SK-N-SH (cell line): ENCODE results near the gene SPAG9. TPM values are rescaled to one million over a fixed set of nuclear protein-coding genes. Genes with fewer than 3 reads are reported as not detected.
A peak's percentile ranks its signal among the peaks of the same experiment; 100 is the strongest.

Experiments
- CTCF ChIA-PET: fragments of 300-600, 350-600 bp; formaldehyde crosslinking; extraction: SDS; loops from one replicate; lab custom pipeline; 2021; lab: Yijun Ruan, JAX
- POLR2A ChIA-PET: fragments of 350-600 bp; sonication (Branson Sonifier 250); formaldehyde crosslinking; extraction: SDS; loops from one replicate; lab custom pipeline; 2020; ENCODE audit warnings: antibody characterized with exemption, inconsistent platforms; lab: Yijun Ruan, JAX
- DNase-seq: peaks from one replicate; pipeline ENCODE4 v3.0.0; 2012
- H2AFZ ChIP-seq: fragments of 200-600 bp; sonication (generic); 2 replicates; pipeline ENCODE4 v1.8.1; 2016; ENCODE audit warnings: antibody characterized with exemption, mild to moderate bottlenecking, low read depth
- H3F3A ChIP-seq: fragments of 200-600 bp; sonication (generic); replicated peaks from 2 replicates; pipeline ENCODE3; 2016; ENCODE audit warnings: antibody characterized with exemption, mild to moderate bottlenecking; ENCODE audit not compliant: insufficient read depth
- H3K27ac ChIP-seq, 2 experiments: fragments of 200-500 bp in 1 of 2; fragments of 200-600 bp in 1 of 2; sonication (Bioruptor generic) in 1 of 2; sonication (generic), shearing (Covaris generic) in 1 of 2; 2 replicates each; pipeline versions ENCODE4 v1.5.1 to v1.6.1; 2014 to 2016; ENCODE audit warnings: low read depth in 2 of 2, inconsistent platforms in 1 of 2, low read length in 1 of 2, mild to moderate bottlenecking in 1 of 2, mixed read lengths in 1 of 2
- H3K27me3 ChIP-seq: fragments of 200-600 bp; sonication (generic), shearing (Covaris generic); 2 replicates; pipeline ENCODE4 v1.6.1; 2016; ENCODE audit warnings: mixed run types; ENCODE audit not compliant: insufficient read depth
- H3K36me3 ChIP-seq, 2 experiments: fragments of 200-500 bp in 1 of 2; fragments of 200-600 bp in 1 of 2; sonication (Bioruptor generic) in 1 of 2; sonication (generic) in 1 of 2; replicated peaks in 1 of 2; 2 replicates each; pipeline versions ENCODE3 to v1.5.1; 2014 to 2016; ENCODE audit warnings: low read length in 1 of 2, mild to moderate bottlenecking in 1 of 2; ENCODE audit not compliant: insufficient read depth in 2 of 2, control insufficient read depth in 1 of 2
- H3K4me1 ChIP-seq, 2 experiments: fragments of 200-500 bp in 1 of 2; fragments of 200-600 bp in 1 of 2; sonication (Bioruptor generic) in 1 of 2; sonication (generic), shearing (Covaris generic) in 1 of 2; 2 replicates each; pipeline versions ENCODE4 v1.5.1 to v1.6.1; 2014 to 2016; ENCODE audit warnings: low read depth in 1 of 2, low read length in 1 of 2, mixed run types in 1 of 2; ENCODE audit not compliant: insufficient read depth in 2 of 2, control insufficient read depth in 1 of 2
- H3K4me2 ChIP-seq: fragments of 200-600 bp; sonication (generic), shearing (Covaris generic); 2 replicates; pipeline ENCODE4 v1.6.1; 2017; ENCODE audit warnings: mixed run types
- H3K4me3 ChIP-seq, 2 experiments: fragments of 200-500 bp in 1 of 2; fragments of 200-600 bp in 1 of 2; sonication (Bioruptor generic) in 1 of 2; sonication (generic), shearing (Covaris generic) in 1 of 2; 2 replicates each; pipeline versions ENCODE4 v1.5.1 to v1.8.1; 2014 to 2016; ENCODE audit warnings: low read depth in 2 of 2, inconsistent platforms in 1 of 2, low read length in 1 of 2, mild to moderate bottlenecking in 1 of 2, mixed read lengths in 1 of 2, moderate library complexity in 1 of 2
- H3K79me2 ChIP-seq: fragments of 200-600 bp; sonication (generic); 2 replicates; pipeline ENCODE4 v1.8.1; 2017; ENCODE audit warnings: mild to moderate bottlenecking; ENCODE audit not compliant: insufficient read depth
- H3K9ac ChIP-seq: fragments of 200-600 bp; sonication (generic); 2 replicates; pipeline ENCODE4 v1.6.1; 2017; ENCODE audit warnings: mixed run types
- H3K9me2 ChIP-seq: fragments of 200-600 bp; sonication (generic); 2 replicates; pipeline ENCODE4 v1.6.1; 2017; ENCODE audit warnings: mixed run types
- H3K9me3 ChIP-seq: fragments of 200-600 bp; sonication (generic); 2 replicates; pipeline ENCODE4 v1.6.1; 2017; ENCODE audit warnings: mixed run types, mild to moderate bottlenecking, moderate library complexity
- H4K20me1 ChIP-seq: fragments of 200-600 bp; sonication (generic); 2 replicates; pipeline ENCODE4 v1.6.1; 2017; ENCODE audit warnings: mild to moderate bottlenecking, mixed run types; ENCODE audit not compliant: insufficient read depth
- CHD2 ChIP-seq: fragments of 150-350 bp; IDR thresholded peaks from 2 replicates; pipeline ENCODE4 v1.6.1; 2018; ENCODE audit warnings: low read length; ENCODE audit not compliant: partially characterized antibody
- ELF1 ChIP-seq: IDR thresholded peaks from 2 replicates; pipeline ENCODE4 v1.4.0; 2012
- EP300 ChIP-seq, 2 experiments: IDR thresholded peaks; 2 replicates each; pipeline versions ENCODE4 v1.4.0 to v1.6.1; 2012; ENCODE audit warnings: borderline replicate concordance in 1 of 2, low read depth in 1 of 2, low read length in 1 of 2
- EZH2phosphoT487 ChIP-seq: fragments of 200-600 bp; sonication (generic); IDR thresholded peaks from 2 replicates; pipeline ENCODE4 v1.6.1; 2017; ENCODE audit warnings: low read depth, mixed run types, mild to moderate bottlenecking, antibody characterized with exemption, moderate library complexity, borderline replicate concordance
- FOSL2 ChIP-seq: IDR thresholded peaks from 2 replicates; pipeline ENCODE4 v1.4.0; 2012; ENCODE audit warnings: low read depth, mild to moderate bottlenecking, moderate library complexity, borderline replicate concordance
- FOXJ3 ChIP-seq: sonication (generic); formaldehyde crosslinking; IDR thresholded peaks from 2 replicates; pipeline ENCODE4 v1.5.1; 2020; ENCODE audit warnings: mild to moderate bottlenecking, missing genetic modification reagents
- JUND ChIP-seq: IDR thresholded peaks from 2 replicates; pipeline ENCODE4 v1.4.0; 2012
- MEF2A ChIP-seq: IDR thresholded peaks from 2 replicates; pipeline ENCODE4 v1.4.0; 2012; ENCODE audit warnings: low read depth, borderline replicate concordance
- MXI1 ChIP-seq: IDR thresholded peaks from 2 replicates; pipeline ENCODE4 v1.6.1; 2012; ENCODE audit warnings: mild to moderate bottlenecking, low read depth, low read length, improper control_type of control experiment
- NRF1 ChIP-seq: IDR thresholded peaks from 2 replicates; pipeline ENCODE4 v1.6.1; 2012; ENCODE audit warnings: low read depth, mild to moderate bottlenecking, low read length
- RAD21 ChIP-seq: IDR thresholded peaks from 2 replicates; pipeline ENCODE4 v1.6.1; 2012; ENCODE audit warnings: mild to moderate bottlenecking, low read length
- RCOR1 ChIP-seq: fragments of 150-350 bp; IDR thresholded peaks from 2 replicates; pipeline ENCODE4 v1.6.1; 2017; ENCODE audit warnings: antibody characterized with exemption, low read length
- RXRA ChIP-seq: IDR thresholded peaks from 2 replicates; pipeline ENCODE4 v1.4.0; 2012; ENCODE audit warnings: low read depth, mild to moderate bottlenecking, borderline replicate concordance
- SIN3A ChIP-seq: IDR thresholded peaks from 2 replicates; pipeline ENCODE4 v1.6.1; 2012; ENCODE audit warnings: low read depth, mild to moderate bottlenecking, low read length, moderate library complexity, borderline replicate concordance
- SMC3 ChIP-seq: IDR thresholded peaks from 2 replicates; pipeline ENCODE4 v1.6.1; 2012; ENCODE audit warnings: low read depth, low read length, improper control_type of control experiment
- TAF1 ChIP-seq: IDR thresholded peaks from 2 replicates; pipeline ENCODE4 v1.6.1; 2012; ENCODE audit warnings: low read depth, mild to moderate bottlenecking, low read length, moderate library complexity, borderline replicate concordance
- TCF12 ChIP-seq: IDR thresholded peaks from 2 replicates; pipeline ENCODE4 v1.4.0; 2012
- TEAD4 ChIP-seq: IDR thresholded peaks from 2 replicates; pipeline ENCODE4 v1.4.0; 2012; ENCODE audit warnings: mild to moderate bottlenecking, borderline replicate concordance; ENCODE audit not compliant: insufficient read depth
- YY1 ChIP-seq: IDR thresholded peaks from 2 replicates; pipeline ENCODE4 v1.4.0; 2012; ENCODE audit warnings: low read depth, mild to moderate bottlenecking
- WGBS: methylation state at CpG from one replicate; pipeline ENCODE4 v1.1.6; 2017; ENCODE audit warnings: low lambda C conversion rate; 5-methylcytosine and 5-hydroxymethylcytosine counted together
- polyA plus RNA-seq, 3 experiments: library from polyadenylated mRNA; depleted of rRNA; stranded (reverse); fragments of >200 nt; gene quantifications; 2 replicates each; pipeline ENCODE4 v1.2.3, GENCODE V29; 2012
- TF ChIP-seq, protein P1 (sequence below): IDR thresholded peaks from 2 replicates; pipeline ENCODE4 v1.4.0; 2012; ENCODE audit warnings: low read depth
- TF ChIP-seq, protein P2 (sequence below): IDR thresholded peaks from 2 replicates; pipeline ENCODE4 v1.4.0; 2012; ENCODE audit warnings: low read depth, borderline replicate concordance
- TF ChIP-seq, protein P3 (sequence below): IDR thresholded peaks from 2 replicates; pipeline ENCODE4 v1.6.1; 2012; ENCODE audit warnings: mild to moderate bottlenecking, low read depth, low read length, moderate library complexity

SPAG9 gene
- polyA plus RNA-seq, 1 of the 3 experiments (the other 2 are of a cell fraction), result 32.1 TPM

DNA sequence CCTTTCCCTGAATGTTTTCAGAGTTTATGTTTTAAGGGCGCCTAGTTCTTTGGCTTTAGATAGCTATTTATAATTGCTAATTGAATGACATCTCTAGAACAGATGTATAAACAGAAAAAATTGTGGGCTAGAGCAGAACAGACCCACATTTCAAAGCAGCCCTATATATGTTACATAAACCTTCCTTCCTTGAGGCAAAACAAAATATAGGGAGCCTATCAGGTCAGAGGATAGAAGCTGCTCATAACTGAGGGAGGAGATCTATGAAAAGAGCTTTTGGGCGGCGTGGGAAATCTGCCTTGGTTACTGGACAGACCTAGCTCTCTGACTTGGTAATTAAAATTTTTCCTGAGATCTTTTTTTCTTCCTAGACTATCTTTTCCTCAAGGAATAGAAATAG, 68.4 kb downstream of the SPAG9 start:
- Histone ChIP-seq H3K79me2 (peaks cover 84% of the 10 kb centered on the region), H4K20me1 (no peaks in the 10 kb centered on the region), H3K4me3 (no peak overlapping the region), H3K9ac (no peak overlapping the region), H2AFZ (no peak overlapping the region), H3K27ac (peak overlapping the region in 1 of 2 experiments; percentile 53; a peak in 2 of 4 replicates), H3K36me3 (peaks cover 0 to 8% of the 10 kb centered on the region in 2 experiments), H3K9me2 (no peaks in the 10 kb centered on the region), H3K4me2 (no peak overlapping the region), H3K9me3 (no peaks in the 10 kb centered on the region), H3K4me1 (peaks cover 14 to 19% of the 10 kb centered on the region in 2 experiments), H3F3A (peaks cover 33% of the 10 kb centered on the region), H3K27me3 (no peaks in the 10 kb centered on the region)
- CTCF ChIA-PET, result interaction anchor here (0.6 to 13.4 kb wide), 9 partner anchors 11 to 501 kb away, joined by 3 to 247 read pairs (median 4); partner anchors contain the start of gene NME1
- 87% methylated on average over 3 of the region's 3 CpGs for WGBS
- peak; percentile 56 for DNase-seq
- no peak for TF ChIP-seq EZH2phosphoT487
- TF ChIP-seq, protein P1, sequence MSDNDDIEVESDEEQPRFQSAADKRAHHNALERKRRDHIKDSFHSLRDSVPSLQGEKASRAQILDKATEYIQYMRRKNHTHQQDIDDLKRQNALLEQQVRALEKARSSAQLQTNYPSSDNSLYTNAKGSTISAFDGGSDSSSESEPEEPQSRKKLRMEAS, result no peak
- no peak for TF ChIP-seq TCF12
- no peak for TF ChIP-seq RAD21
- TF ChIP-seq TAF1, result no peak
- TF ChIP-seq EP300 (IDR thresholded peaks at IDR 0.05; ENCODE audit: borderline replicate concordance in 1 of 2, low read depth in 1 of 2, low read length in 1 of 2), result 0 out of 4 replicates have a peak, but pooled peaks of 1 of the 2 experiments have one; percentile 28
- TF ChIP-seq MXI1, result no peak
- TF ChIP-seq RCOR1, result peak; percentile 61; the same call in 1 of the 2 replicates
- TF ChIP-seq FOXJ3 (CRISPR knock-in tag), result no peak
- no peak for TF ChIP-seq RXRA
- TF ChIP-seq YY1, result no peak
- TF ChIP-seq SIN3A, result no peak
- no peak for TF ChIP-seq JUND
- peak; percentile 8 for TF ChIP-seq CHD2
- no peak for TF ChIP-seq MEF2A
- TF ChIP-seq ELF1, result no peak
- TF ChIP-seq SMC3, result no peak
- no peak for TF ChIP-seq NRF1
- TF ChIP-seq, protein P2, sequence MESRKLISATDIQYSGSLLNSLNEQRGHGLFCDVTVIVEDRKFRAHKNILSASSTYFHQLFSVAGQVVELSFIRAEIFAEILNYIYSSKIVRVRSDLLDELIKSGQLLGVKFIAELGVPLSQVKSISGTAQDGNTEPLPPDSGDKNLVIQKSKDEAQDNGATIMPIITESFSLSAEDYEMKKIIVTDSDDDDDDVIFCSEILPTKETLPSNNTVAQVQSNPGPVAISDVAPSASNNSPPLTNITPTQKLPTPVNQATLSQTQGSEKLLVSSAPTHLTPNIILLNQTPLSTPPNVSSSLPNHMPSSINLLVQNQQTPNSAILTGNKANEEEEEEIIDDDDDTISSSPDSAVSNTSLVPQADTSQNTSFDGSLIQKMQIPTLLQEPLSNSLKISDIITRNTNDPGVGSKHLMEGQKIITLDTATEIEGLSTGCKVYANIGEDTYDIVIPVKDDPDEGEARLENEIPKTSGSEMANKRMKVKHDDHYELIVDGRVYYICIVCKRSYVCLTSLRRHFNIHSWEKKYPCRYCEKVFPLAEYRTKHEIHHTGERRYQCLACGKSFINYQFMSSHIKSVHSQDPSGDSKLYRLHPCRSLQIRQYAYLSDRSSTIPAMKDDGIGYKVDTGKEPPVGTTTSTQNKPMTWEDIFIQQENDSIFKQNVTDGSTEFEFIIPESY, result no peak
- no peak for TF ChIP-seq TEAD4
- no peak for TF ChIP-seq FOSL2
- TF ChIP-seq, protein P3, sequence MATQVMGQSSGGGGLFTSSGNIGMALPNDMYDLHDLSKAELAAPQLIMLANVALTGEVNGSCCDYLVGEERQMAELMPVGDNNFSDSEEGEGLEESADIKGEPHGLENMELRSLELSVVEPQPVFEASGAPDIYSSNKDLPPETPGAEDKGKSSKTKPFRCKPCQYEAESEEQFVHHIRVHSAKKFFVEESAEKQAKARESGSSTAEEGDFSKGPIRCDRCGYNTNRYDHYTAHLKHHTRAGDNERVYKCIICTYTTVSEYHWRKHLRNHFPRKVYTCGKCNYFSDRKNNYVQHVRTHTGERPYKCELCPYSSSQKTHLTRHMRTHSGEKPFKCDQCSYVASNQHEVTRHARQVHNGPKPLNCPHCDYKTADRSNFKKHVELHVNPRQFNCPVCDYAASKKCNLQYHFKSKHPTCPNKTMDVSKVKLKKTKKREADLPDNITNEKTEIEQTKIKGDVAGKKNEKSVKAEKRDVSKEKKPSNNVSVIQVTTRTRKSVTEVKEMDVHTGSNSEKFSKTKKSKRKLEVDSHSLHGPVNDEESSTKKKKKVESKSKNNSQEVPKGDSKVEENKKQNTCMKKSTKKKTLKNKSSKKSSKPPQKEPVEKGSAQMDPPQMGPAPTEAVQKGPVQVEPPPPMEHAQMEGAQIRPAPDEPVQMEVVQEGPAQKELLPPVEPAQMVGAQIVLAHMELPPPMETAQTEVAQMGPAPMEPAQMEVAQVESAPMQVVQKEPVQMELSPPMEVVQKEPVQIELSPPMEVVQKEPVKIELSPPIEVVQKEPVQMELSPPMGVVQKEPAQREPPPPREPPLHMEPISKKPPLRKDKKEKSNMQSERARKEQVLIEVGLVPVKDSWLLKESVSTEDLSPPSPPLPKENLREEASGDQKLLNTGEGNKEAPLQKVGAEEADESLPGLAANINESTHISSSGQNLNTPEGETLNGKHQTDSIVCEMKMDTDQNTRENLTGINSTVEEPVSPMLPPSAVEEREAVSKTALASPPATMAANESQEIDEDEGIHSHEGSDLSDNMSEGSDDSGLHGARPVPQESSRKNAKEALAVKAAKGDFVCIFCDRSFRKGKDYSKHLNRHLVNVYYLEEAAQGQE, result no peak
- POLR2A ChIA-PET, result interaction anchor here (1.9 kb wide), 1 partner anchor 186 kb away, joined by 11 read pairs; the partner anchor contains the start of gene TOB1
